DND-41 (cell line): ENCODE measurements around the gene SIDT2.
"Not testable (repeated sequence)": the region's sequence is repeated elsewhere in the genome, so short reads cannot be mapped to it uniquely, and the experiment has no call there.

Experiments used
- EZH2 ChIP-seq: IDR thresholded peaks from 3 replicates; pipeline ENCODE4 v1.6.1; 2012; ENCODE audit warnings: borderline replicate concordance, low read depth, mild to moderate bottlenecking, moderate library complexity, low read length, inconsistent platforms; ENCODE audit not compliant: severe bottlenecking
- TF ChIP-seq, protein P1 (sequence below): IDR thresholded peaks from 2 replicates; pipeline ENCODE4 v1.5.1; 2012; ENCODE audit warnings: borderline replicate concordance, low read length, moderate library complexity, mild to moderate bottlenecking; ENCODE audit not compliant: poor library complexity, severe bottlenecking; ENCODE audit errors: extremely low read depth

DNA sequence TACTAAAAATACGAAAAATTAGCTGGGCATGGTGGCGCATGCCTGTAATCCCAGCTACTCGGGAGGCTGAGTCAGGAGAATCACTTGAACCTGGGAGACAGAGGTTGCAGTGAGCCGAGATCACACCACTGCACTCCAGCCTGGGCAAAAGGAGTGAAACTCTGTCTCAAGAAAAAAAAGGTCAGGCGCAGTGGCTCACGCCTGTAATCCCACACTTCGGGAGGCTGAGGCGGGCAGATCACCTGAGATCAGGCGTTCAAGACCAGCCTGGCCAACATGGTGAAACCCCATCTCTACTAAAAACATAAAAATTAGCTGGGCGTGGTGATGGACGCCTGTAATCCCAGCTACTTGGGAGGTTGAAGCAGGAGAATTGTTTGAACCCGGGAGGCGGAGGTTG is 4.6 kb downstream of the SIDT2 start:
- TF ChIP-seq EZH2: not testable (repeated sequence)
- TF ChIP-seq, protein P1, sequence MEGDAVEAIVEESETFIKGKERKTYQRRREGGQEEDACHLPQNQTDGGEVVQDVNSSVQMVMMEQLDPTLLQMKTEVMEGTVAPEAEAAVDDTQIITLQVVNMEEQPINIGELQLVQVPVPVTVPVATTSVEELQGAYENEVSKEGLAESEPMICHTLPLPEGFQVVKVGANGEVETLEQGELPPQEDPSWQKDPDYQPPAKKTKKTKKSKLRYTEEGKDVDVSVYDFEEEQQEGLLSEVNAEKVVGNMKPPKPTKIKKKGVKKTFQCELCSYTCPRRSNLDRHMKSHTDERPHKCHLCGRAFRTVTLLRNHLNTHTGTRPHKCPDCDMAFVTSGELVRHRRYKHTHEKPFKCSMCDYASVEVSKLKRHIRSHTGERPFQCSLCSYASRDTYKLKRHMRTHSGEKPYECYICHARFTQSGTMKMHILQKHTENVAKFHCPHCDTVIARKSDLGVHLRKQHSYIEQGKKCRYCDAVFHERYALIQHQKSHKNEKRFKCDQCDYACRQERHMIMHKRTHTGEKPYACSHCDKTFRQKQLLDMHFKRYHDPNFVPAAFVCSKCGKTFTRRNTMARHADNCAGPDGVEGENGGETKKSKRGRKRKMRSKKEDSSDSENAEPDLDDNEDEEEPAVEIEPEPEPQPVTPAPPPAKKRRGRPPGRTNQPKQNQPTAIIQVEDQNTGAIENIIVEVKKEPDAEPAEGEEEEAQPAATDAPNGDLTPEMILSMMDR: not testable (repeated sequence)
